GM23338 (cell line): Measurements from ENCODE around the gene CREB3L2. TPM values are rescaled to one million over a fixed set of nuclear protein-coding genes. Genes with fewer than 3 reads are reported as not detected.

Experiments used
- ATAC-seq: fragments of 200-7000 bp; cut with Tn5 transposase; 3 replicates; pipeline ENCODE4 v1.9.1; 2020
- DNase-seq: peaks from one replicate; pipeline ENCODE4 v3.0.0-alpha.2; 2015; ENCODE audit warnings: low spot score
- H2AFZ ChIP-seq: fragments of 200-600 bp; sonication (generic); 2 replicates; pipeline ENCODE4 v1.8.0; 2016; ENCODE audit warnings: antibody characterized with exemption, mild to moderate bottlenecking, moderate library complexity
- H3F3A ChIP-seq: fragments of 200-600 bp; sonication (generic); replicated peaks from 2 replicates; pipeline ENCODE4 v1.8.0; 2017; ENCODE audit warnings: antibody characterized with exemption, mixed run types, low read depth
- H3K27ac ChIP-seq: fragments of 200-600 bp; sonication (generic); 2 replicates; pipeline ENCODE4 v1.6.1; 2016; ENCODE audit warnings: low read depth
- H3K27me3 ChIP-seq: fragments of 200-600 bp; sonication (generic); 2 replicates; pipeline ENCODE4 v1.8.0; 2016; ENCODE audit warnings: mild to moderate bottlenecking, mixed run types, moderate library complexity; ENCODE audit not compliant: insufficient read depth
- H3K36me3 ChIP-seq: fragments of 200-600 bp; sonication (generic); 2 replicates; pipeline ENCODE4 v1.8.0; 2016; ENCODE audit warnings: mild to moderate bottlenecking; ENCODE audit not compliant: insufficient read depth
- H3K4me1 ChIP-seq: fragments of 200-600 bp; sonication (generic); 2 replicates; pipeline ENCODE4 v1.8.0; 2016; ENCODE audit warnings: mild to moderate bottlenecking, moderate library complexity; ENCODE audit not compliant: insufficient read depth
- H3K4me2 ChIP-seq: fragments of 200-600 bp; sonication (generic); 2 replicates; pipeline ENCODE4 v1.7.1; 2017; ENCODE audit warnings: mixed run types
- H3K4me3 ChIP-seq: fragments of 200-600 bp; sonication (generic); 2 replicates; pipeline ENCODE4 v1.6.1; 2016; ENCODE audit warnings: mixed run types
- H3K79me2 ChIP-seq: fragments of 200-600 bp; sonication (generic); replicated peaks from 2 replicates; pipeline ENCODE4 v1.8.0; 2017; ENCODE audit warnings: mild to moderate bottlenecking; ENCODE audit not compliant: insufficient read depth
- H3K9me2 ChIP-seq: fragments of 200-600 bp; sonication (generic); 2 replicates; pipeline ENCODE4 v1.8.0; 2017; ENCODE audit not compliant: insufficient read depth
- H4K20me1 ChIP-seq: fragments of 200-600 bp; sonication (generic); replicated peaks from 2 replicates; pipeline ENCODE4 v1.8.0; 2017; ENCODE audit warnings: mild to moderate bottlenecking; ENCODE audit not compliant: insufficient read depth
- H3K27ac Mint-ChIP-seq: 2 replicates; pipeline ENCODE4 v1.8.0; 2020; ENCODE audit warnings: inconsistent platforms, mild to moderate bottlenecking, moderate library complexity, mixed read lengths
- H3K27me3 Mint-ChIP-seq: 3 replicates; pipeline ENCODE4 v1.8.0; 2022; ENCODE audit warnings: low read depth, mild to moderate bottlenecking, moderate library complexity, mixed read lengths, inconsistent platforms; ENCODE audit not compliant: insufficient read depth, poor library complexity
- H3K36me3 Mint-ChIP-seq: 3 replicates; pipeline ENCODE4 v1.8.0; 2021; ENCODE audit warnings: low read depth, mild to moderate bottlenecking, inconsistent platforms, moderate library complexity, mixed read lengths
- H3K4me1 Mint-ChIP-seq: 3 replicates; pipeline ENCODE4 v1.8.0; 2020; ENCODE audit warnings: mild to moderate bottlenecking, inconsistent platforms, mixed read lengths
- H3K4me3 Mint-ChIP-seq: 3 replicates; pipeline ENCODE4 v1.8.0; 2021; ENCODE audit warnings: moderate library complexity, mild to moderate bottlenecking, inconsistent platforms, mixed read lengths
- H3K9me3 Mint-ChIP-seq: 3 replicates; pipeline ENCODE4 v1.8.0; 2020; ENCODE audit warnings: moderate library complexity, mild to moderate bottlenecking, inconsistent platforms, mixed read lengths
- ETS1 ChIP-seq: IDR thresholded peaks from 2 replicates; pipeline ENCODE4 v1.6.1; 2016; ENCODE audit warnings: antibody characterized with exemption
- POLR2AphosphoS5 ChIP-seq: IDR thresholded peaks from 2 replicates; pipeline ENCODE4 v1.6.1; 2016; ENCODE audit warnings: antibody characterized with exemption, low read depth
- REST ChIP-seq: IDR thresholded peaks from one replicate; pipeline ENCODE4 v1.6.1; 2018; ENCODE audit warnings: antibody characterized with exemption; ENCODE audit not compliant: unreplicated experiment
- STAT1 ChIP-seq: IDR thresholded peaks from one replicate; pipeline ENCODE4 v1.6.1; 2016; ENCODE audit warnings: antibody characterized with exemption; ENCODE audit not compliant: unreplicated experiment
- ZNF114 ChIP-seq: fragments of 250-450 bp; sonication (Bioruptor Pico); IDR thresholded peaks from 2 replicates; pipeline ENCODE4 v1.5.0; 2020; ENCODE audit warnings: mild to moderate bottlenecking, moderate library complexity
- ZNF331 ChIP-seq: fragments of 250-450 bp; sonication (Bioruptor Pico); IDR thresholded peaks from 2 replicates; pipeline ENCODE4 v1.5.0; 2020; ENCODE audit warnings: low read depth, mild to moderate bottlenecking, moderate library complexity
- ZNF462 ChIP-seq: fragments of 250-450 bp; sonication (Bioruptor Pico); IDR thresholded peaks from 2 replicates; pipeline ENCODE4 v1.5.0; 2020; ENCODE audit warnings: mild to moderate bottlenecking, moderate library complexity
- polyA plus RNA-seq: library from polyadenylated mRNA; unstranded; fragments of >200 nt; fragmentation: Nextera tagmentation; extraction: Ambion mirVana; gene quantifications from 2 replicates; pipeline ENCODE4 v1.2.1, GENCODE V29; 2016
- total RNA-seq: library from RNA; depleted of rRNA; stranded (reverse); fragments of >200 nt; shearing (Covaris generic); gene quantifications from 2 replicates; pipeline ENCODE4 v1.2.3, GENCODE V29; 2014

The CREB3L2 gene
- total and polyA plus RNA-seq, 2 experiments from 2014 or later: 14.5 to 27.1 TPM

- no peak for TF ChIP-seq ZNF462 (CRISPR knock-in tag)
- no peak for TF ChIP-seq POLR2AphosphoS5
- TF ChIP-seq ZNF331: no peak
Measured at GRCh38 chr7:137985897-137986251, 16.0 kb downstream of the CREB3L2 start (continued).

- DNase-seq (peak; percentile 30), ATAC-seq (peak; percentile 52)
- peak overlapping the region; percentile 7 for H3K27ac ChIP-seq
- no peaks in the 10 kb centered on the region for H3K27me3 ChIP-seq
- 0 out of 2 replicates have a peak, but pooled peaks cover 4% of the 10 kb centered on the region for H3F3A ChIP-seq
- H4K20me1 ChIP-seq: peaks cover 14% of the 10 kb centered on the region
- Mint-ChIP-seq H3K27ac (no peak overlapping the region), H3K4me1 (peaks cover 26% of the 10 kb centered on the region), H3K27me3 (peaks cover 2% of the 10 kb centered on the region), H3K4me3 (no peak overlapping the region), H3K9me3 (peaks cover 4% of the 10 kb centered on the region; the same call in 2 of the 3 replicates), H3K36me3 (peaks cover 24% of the 10 kb centered on the region)
- H3K79me2 ChIP-seq: peaks cover 100% of the 10 kb centered on the region
- no peak overlapping the region for H3K4me3 ChIP-seq
- no peak for TF ChIP-seq ZNF114 (CRISPR knock-in tag)
- no peak for TF ChIP-seq STAT1
- no peak for TF ChIP-seq REST
- no peak for TF ChIP-seq POLR2AphosphoS5
- TF ChIP-seq ETS1: no peak
- no peaks in the 10 kb centered on the region; the same call in 1 of the 2 replicates for H3K36me3 ChIP-seq
- no peak overlapping the region for H2AFZ ChIP-seq
- H3K4me1 ChIP-seq: peaks cover 27% of the 10 kb centered on the region
- no peaks in the 10 kb centered on the region for H3K9me2 ChIP-seq
- no peak overlapping the region for H3K4me2 ChIP-seq
Measured at GRCh38 chr7:137985253-137985896, 16.5 kb downstream of the CREB3L2 start.
